SU-DHL-6 (cell line): ENCODE data around the gene LAMC3.

ENCODE experiments used
- CTCF ChIP-seq: fragments of 200-600 bp; sonication (generic); IDR thresholded peaks from one replicate; pipeline ENCODE4 v1.5.1; 2017; ENCODE audit warnings: antibody characterized with exemption, mild to moderate bottlenecking, low read length, moderate library complexity; ENCODE audit not compliant: insufficient read depth, poor library complexity, severe bottlenecking
- EZH2phosphoT487 ChIP-seq: fragments of 200-600 bp; sonication (generic), shearing (Covaris generic); conservative IDR thresholded peaks from 2 replicates; pipeline ENCODE4 v1.6.1; 2018; ENCODE audit warnings: mild to moderate bottlenecking, antibody characterized with exemption, low read length, moderate library complexity, mixed read lengths

DNA sequence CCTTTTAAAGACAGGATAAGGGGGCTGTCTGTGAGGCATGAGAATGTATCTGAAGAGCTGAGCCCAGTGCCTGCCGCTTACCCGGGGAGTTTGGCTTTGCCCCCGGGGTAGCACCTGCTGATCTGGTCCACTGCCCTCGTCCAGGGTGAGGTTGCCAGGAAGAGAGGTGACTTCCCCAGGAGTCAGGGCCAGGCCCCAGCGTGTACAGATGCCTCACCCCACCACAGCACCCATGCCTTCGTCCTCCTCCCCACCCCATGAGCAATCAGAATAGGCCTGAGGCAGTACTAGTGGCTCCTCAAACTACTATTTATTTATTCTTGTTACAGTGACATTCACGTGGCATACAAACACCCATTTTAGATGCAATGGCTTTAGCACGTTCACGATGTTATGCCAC lies 71.6 kb downstream of the LAMC3 start:
- TF ChIP-seq CTCF, result no peak
- no peak for TF ChIP-seq EZH2phosphoT487
